ENCODE data around the gene RBBP8NL.
"Not testable (repeated sequence)": the region's sequence is repeated elsewhere in the genome, so short reads cannot be mapped to it uniquely, and the experiment has no call there.

RBBP8NL gene

GRCh38 chr20:62374331-62375152, 52.8 kb downstream of the RBBP8NL start:
- DNase-seq (ENCODE audit: low read depth), result no peak

GRCh38 chr20:62373631-62374179, 53.6 kb downstream of the RBBP8NL start:
- DNase-seq (ENCODE audit: low read depth), result not testable (repeated sequence)

- no peak for DNase-seq (ENCODE audit: low read depth)
Measured at GRCh38 chr20:62372042-62372993, 55.0 kb downstream of the RBBP8NL start.

GRCh38 chr20:62371588-62372041, 55.7 kb downstream of the RBBP8NL start:
- no peak for DNase-seq (ENCODE audit: low read depth)

GRCh38 chr20:62370807-62371587, 56.3 kb downstream of the RBBP8NL start:
- no peak for DNase-seq (ENCODE audit: low read depth)

GRCh38 chr20:62370115-62370806, 57.1 kb downstream of the RBBP8NL start:
- DNase-seq (ENCODE audit: low read depth), result no peak

- DNase-seq (ENCODE audit: low read depth), result no peak
Measured at GRCh38 chr20:62369815-62370114, 57.6 kb downstream of the RBBP8NL start.

- no peak for DNase-seq (ENCODE audit: low read depth)
Measured at GRCh38 chr20:62368976-62369814, 58.1 kb downstream of the RBBP8NL start.

GRCh38 chr20:62368392-62368975, 58.9 kb downstream of the RBBP8NL start:
- DNase-seq (ENCODE audit: low read depth), result no peak

- DNase-seq (ENCODE audit: low read depth), result no peak
Measured at GRCh38 chr20:62367633-62368391, 59.5 kb downstream of the RBBP8NL start.

GRCh38 chr20:62367136-62367632, 60.2 kb downstream of the RBBP8NL start, which contains the start of gene LAMA5:
Gene LAMA5, minus strand, starts transcription at chr20:62367312. Its CDS starts 67 bp downstream, at chr20:62367245.
- no peak for DNase-seq (ENCODE audit: low read depth)

GRCh38 chr20:62366370-62367135, 60.8 kb downstream of the RBBP8NL start:
- no peak for DNase-seq (ENCODE audit: low read depth)

- no peak for DNase-seq (ENCODE audit: low read depth)
Measured at GRCh38 chr20:62365814-62366369, 61.4 kb downstream of the RBBP8NL start.

GRCh38 chr20:62364911-62365736, 62.2 kb downstream of the RBBP8NL start:
- DNase-seq (ENCODE audit: low read depth), result no peak

GRCh38 chr20:62363920-62364851, 63.2 kb downstream of the RBBP8NL start:
- no peak for DNase-seq (ENCODE audit: low read depth)
